HepG2 (cell line): ENCODE results near the gene ARPC3. TPM values are rescaled to one million over a fixed set of nuclear protein-coding genes. Genes with fewer than 3 reads are reported as not detected.

Experiments used
- ADNP ChIP-seq: sonication (generic); formaldehyde crosslinking; IDR thresholded peaks from 2 replicates; pipeline ENCODE4 v1.4.0; 2020; ENCODE audit warnings: missing genetic modification reagents
- ATRX ChIP-seq: sonication (generic); formaldehyde crosslinking; IDR thresholded peaks from 2 replicates; pipeline ENCODE4 v1.4.0; 2020; ENCODE audit warnings: missing genetic modification reagents, borderline replicate concordance
- BRF2 ChIP-seq: sonication (generic); formaldehyde crosslinking; IDR thresholded peaks from 2 replicates; pipeline ENCODE4 v1.8.1; 2022; ENCODE audit warnings: mild to moderate bottlenecking, missing genetic modification reagents
- FOSL2 ChIP-seq: sonication (generic); formaldehyde crosslinking; IDR thresholded peaks from 2 replicates; pipeline ENCODE4 v1.4.0; 2020; ENCODE audit warnings: missing genetic modification reagents
- NFYC ChIP-seq: IDR thresholded peaks from 2 replicates; pipeline ENCODE4 v1.6.1; 2016; ENCODE audit warnings: missing genetic modification reagents, missing compliant biosample characterization
- PLRG1 ChIP-seq: fragments of 450-650 bp; conservative IDR thresholded peaks from 2 replicates; pipeline ENCODE4 v1.6.1; 2016
- POLR2G ChIP-seq: fragments of 200-400 bp; formaldehyde crosslinking; IDR thresholded peaks from 2 replicates; pipeline ENCODE4 v1.6.1; 2018; ENCODE audit warnings: mild to moderate bottlenecking, low read depth, low read length, moderate library complexity
- SNAI1 ChIP-seq: sonication (generic); formaldehyde crosslinking; IDR thresholded peaks from 2 replicates; pipeline ENCODE4 v1.5.0; 2020; ENCODE audit warnings: mild to moderate bottlenecking, missing genetic modification reagents, borderline replicate concordance
- YEATS4 ChIP-seq: sonication (generic); formaldehyde crosslinking; IDR thresholded peaks from 2 replicates; pipeline ENCODE4 v1.4.0; 2020; ENCODE audit warnings: missing genetic modification reagents, borderline replicate concordance
- ZFX ChIP-seq: sonication (generic); formaldehyde crosslinking; IDR thresholded peaks from 2 replicates; pipeline ENCODE4 v1.4.0; 2020; ENCODE audit warnings: mild to moderate bottlenecking, low read depth, missing genetic modification reagents, moderate library complexity
- ZNF180 ChIP-seq: sonication (generic); formaldehyde crosslinking; IDR thresholded peaks from 2 replicates; pipeline ENCODE4 v1.4.0; 2020; ENCODE audit warnings: low read depth, missing genetic modification reagents, borderline replicate concordance
- ZNF580 ChIP-seq: IDR thresholded peaks from 2 replicates; pipeline ENCODE4 v1.6.1; 2016; ENCODE audit warnings: low read depth, borderline replicate concordance
- ZNF740 ChIP-seq: sonication (generic); formaldehyde crosslinking; IDR thresholded peaks from 2 replicates; pipeline ENCODE4 v1.4.0; 2020; ENCODE audit warnings: missing genetic modification reagents
- ZNF761 ChIP-seq: sonication (generic); formaldehyde crosslinking; conservative IDR thresholded peaks from 2 replicates; pipeline ENCODE4 v1.4.0; 2020; ENCODE audit warnings: mild to moderate bottlenecking, missing genetic modification reagents
- polyA plus RNA-seq, 8 experiments: library from polyadenylated mRNA; depleted of rRNA in 3 of 8; stranded (reverse) in 7 of 8; unstranded in 1 of 8; fragments of >200 nt; fragmentation: Illumina TruSeq in 4 of 8; extraction: Trizol in 4 of 8; gene quantifications; 2 replicates each; pipeline versions ENCODE4 v1.2.1 to v1.2.3, GENCODE V29; 2011 to 2016; ENCODE audit warnings: low read depth in 4 of 8, missing spikeins in 1 of 8, mixed read lengths in 1 of 8; ENCODE audit not compliant: insufficient read depth in 1 of 8
- total RNA-seq, 5 experiments: library from RNA; depleted of rRNA; stranded (reverse); fragments of >200 nt; fragmentation: Illumina TruSeq; extraction: Trizol; gene quantifications; 2 replicates each; pipeline ENCODE4 v1.2.3, GENCODE V29; 2016; ENCODE audit warnings: low read depth in 1 of 5
- TF ChIP-seq, protein P1 (sequence below): sonication (generic); formaldehyde crosslinking; conservative IDR thresholded peaks from 2 replicates; pipeline ENCODE4 v1.8.0; 2022; ENCODE audit warnings: missing genetic modification reagents
- TF ChIP-seq, protein P2 (sequence below): sonication (generic); formaldehyde crosslinking; IDR thresholded peaks from 2 replicates; pipeline ENCODE4 v1.4.0; 2020; ENCODE audit warnings: missing genetic modification reagents
- TF ChIP-seq, protein P3 (sequence below): sonication (generic); formaldehyde crosslinking; conservative IDR thresholded peaks from 2 replicates; pipeline ENCODE4 v1.4.0; 2020; ENCODE audit warnings: mild to moderate bottlenecking, missing genetic modification reagents, moderate library complexity

The ARPC3 gene
- total and polyA plus RNA-seq, 2 of the 13 experiments (the other 11 are each of a cell fraction or from before 2014, with no cell fraction given), result 32.7 to 234 TPM

- no peak for TF ChIP-seq BRF2 (CRISPR knock-in tag)
- TF ChIP-seq YEATS4 (CRISPR knock-in tag), result no peak
- 0 out of 2 replicates have a peak, but pooled peaks have one; percentile 33 for TF ChIP-seq ZFX (CRISPR knock-in tag)
- no peak for TF ChIP-seq ATRX (CRISPR knock-in tag)
- TF ChIP-seq, protein P1, sequence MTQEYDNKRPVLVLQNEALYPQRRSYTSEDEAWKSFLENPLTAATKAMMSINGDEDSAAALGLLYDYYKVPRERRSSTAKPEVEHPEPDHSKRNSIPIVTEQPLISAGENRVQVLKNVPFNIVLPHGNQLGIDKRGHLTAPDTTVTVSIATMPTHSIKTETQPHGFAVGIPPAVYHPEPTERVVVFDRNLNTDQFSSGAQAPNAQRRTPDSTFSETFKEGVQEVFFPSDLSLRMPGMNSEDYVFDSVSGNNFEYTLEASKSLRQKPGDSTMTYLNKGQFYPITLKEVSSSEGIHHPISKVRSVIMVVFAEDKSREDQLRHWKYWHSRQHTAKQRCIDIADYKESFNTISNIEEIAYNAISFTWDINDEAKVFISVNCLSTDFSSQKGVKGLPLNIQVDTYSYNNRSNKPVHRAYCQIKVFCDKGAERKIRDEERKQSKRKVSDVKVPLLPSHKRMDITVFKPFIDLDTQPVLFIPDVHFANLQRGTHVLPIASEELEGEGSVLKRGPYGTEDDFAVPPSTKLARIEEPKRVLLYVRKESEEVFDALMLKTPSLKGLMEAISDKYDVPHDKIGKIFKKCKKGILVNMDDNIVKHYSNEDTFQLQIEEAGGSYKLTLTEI (CRISPR knock-in tag), result no peak
- TF ChIP-seq ZNF580 (CRISPR knock-in tag), result no peak
- no peak for TF ChIP-seq PLRG1
- TF ChIP-seq ZNF740 (CRISPR knock-in tag), result no peak
- TF ChIP-seq, protein P2, sequence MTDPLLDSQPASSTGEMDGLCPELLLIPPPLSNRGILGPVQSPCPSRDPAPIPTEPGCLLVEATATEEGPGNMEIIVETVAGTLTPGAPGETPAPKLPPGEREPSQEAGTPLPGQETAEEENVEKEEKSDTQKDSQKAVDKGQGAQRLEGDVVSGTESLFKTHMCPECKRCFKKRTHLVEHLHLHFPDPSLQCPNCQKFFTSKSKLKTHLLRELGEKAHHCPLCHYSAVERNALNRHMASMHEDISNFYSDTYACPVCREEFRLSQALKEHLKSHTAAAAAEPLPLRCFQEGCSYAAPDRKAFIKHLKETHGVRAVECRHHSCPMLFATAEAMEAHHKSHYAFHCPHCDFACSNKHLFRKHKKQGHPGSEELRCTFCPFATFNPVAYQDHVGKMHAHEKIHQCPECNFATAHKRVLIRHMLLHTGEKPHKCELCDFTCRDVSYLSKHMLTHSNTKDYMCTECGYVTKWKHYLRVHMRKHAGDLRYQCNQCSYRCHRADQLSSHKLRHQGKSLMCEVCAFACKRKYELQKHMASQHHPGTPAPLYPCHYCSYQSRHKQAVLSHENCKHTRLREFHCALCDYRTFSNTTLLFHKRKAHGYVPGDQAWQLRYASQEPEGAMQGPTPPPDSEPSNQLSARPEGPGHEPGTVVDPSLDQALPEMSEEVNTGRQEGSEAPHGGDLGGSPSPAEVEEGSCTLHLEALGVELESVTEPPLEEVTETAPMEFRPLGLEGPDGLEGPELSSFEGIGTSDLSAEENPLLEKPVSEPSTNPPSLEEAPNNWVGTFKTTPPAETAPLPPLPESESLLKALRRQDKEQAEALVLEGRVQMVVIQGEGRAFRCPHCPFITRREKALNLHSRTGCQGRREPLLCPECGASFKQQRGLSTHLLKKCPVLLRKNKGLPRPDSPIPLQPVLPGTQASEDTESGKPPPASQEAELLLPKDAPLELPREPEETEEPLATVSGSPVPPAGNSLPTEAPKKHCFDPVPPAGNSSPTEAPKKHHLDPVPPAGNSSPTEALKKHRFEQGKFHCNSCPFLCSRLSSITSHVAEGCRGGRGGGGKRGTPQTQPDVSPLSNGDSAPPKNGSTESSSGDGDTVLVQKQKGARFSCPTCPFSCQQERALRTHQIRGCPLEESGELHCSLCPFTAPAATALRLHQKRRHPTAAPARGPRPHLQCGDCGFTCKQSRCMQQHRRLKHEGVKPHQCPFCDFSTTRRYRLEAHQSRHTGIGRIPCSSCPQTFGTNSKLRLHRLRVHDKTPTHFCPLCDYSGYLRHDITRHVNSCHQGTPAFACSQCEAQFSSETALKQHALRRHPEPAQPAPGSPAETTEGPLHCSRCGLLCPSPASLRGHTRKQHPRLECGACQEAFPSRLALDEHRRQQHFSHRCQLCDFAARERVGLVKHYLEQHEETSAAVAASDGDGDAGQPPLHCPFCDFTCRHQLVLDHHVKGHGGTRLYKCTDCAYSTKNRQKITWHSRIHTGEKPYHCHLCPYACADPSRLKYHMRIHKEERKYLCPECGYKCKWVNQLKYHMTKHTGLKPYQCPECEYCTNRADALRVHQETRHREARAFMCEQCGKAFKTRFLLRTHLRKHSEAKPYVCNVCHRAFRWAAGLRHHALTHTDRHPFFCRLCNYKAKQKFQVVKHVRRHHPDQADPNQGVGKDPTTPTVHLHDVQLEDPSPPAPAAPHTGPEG (CRISPR knock-in tag), result peak; percentile 24; the same call in 1 of the 2 replicates
- no peak for TF ChIP-seq ADNP (CRISPR knock-in tag)
- 0 out of 2 replicates have a peak, but pooled peaks have one; percentile 15 for TF ChIP-seq SNAI1 (CRISPR knock-in tag)
- TF ChIP-seq, protein P3, sequence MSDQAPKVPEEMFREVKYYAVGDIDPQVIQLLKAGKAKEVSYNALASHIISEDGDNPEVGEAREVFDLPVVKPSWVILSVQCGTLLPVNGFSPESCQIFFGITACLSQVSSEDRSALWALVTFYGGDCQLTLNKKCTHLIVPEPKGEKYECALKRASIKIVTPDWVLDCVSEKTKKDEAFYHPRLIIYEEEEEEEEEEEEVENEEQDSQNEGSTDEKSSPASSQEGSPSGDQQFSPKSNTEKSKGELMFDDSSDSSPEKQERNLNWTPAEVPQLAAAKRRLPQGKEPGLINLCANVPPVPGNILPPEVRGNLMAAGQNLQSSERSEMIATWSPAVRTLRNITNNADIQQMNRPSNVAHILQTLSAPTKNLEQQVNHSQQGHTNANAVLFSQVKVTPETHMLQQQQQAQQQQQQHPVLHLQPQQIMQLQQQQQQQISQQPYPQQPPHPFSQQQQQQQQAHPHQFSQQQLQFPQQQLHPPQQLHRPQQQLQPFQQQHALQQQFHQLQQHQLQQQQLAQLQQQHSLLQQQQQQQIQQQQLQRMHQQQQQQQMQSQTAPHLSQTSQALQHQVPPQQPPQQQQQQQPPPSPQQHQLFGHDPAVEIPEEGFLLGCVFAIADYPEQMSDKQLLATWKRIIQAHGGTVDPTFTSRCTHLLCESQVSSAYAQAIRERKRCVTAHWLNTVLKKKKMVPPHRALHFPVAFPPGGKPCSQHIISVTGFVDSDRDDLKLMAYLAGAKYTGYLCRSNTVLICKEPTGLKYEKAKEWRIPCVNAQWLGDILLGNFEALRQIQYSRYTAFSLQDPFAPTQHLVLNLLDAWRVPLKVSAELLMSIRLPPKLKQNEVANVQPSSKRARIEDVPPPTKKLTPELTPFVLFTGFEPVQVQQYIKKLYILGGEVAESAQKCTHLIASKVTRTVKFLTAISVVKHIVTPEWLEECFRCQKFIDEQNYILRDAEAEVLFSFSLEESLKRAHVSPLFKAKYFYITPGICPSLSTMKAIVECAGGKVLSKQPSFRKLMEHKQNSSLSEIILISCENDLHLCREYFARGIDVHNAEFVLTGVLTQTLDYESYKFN (CRISPR knock-in tag), result no peak
- TF ChIP-seq ZNF180 (CRISPR knock-in tag), result no peak
- no peak for TF ChIP-seq NFYC (CRISPR knock-in tag)
- TF ChIP-seq FOSL2 (CRISPR knock-in tag), result no peak
- peak; percentile 91; the same call in 1 of the 2 replicates for TF ChIP-seq POLR2G
- TF ChIP-seq ZNF761 (CRISPR knock-in tag), result 0 out of 2 replicates have a peak, but pooled peaks have one; percentile 18
Measured at GRCh38 chr12:110467847-110468213, 17.7 kb upstream of the ARPC3 start (continued).
